ENCODE results near the gene DIP2B.
A peak's percentile ranks its signal among the peaks of the same experiment; 100 is the strongest.
"Not testable (repeated sequence)": the region's sequence is repeated elsewhere in the genome, so short reads cannot be mapped to it uniquely, and the experiment has no call there.

DIP2B gene

DNA sequence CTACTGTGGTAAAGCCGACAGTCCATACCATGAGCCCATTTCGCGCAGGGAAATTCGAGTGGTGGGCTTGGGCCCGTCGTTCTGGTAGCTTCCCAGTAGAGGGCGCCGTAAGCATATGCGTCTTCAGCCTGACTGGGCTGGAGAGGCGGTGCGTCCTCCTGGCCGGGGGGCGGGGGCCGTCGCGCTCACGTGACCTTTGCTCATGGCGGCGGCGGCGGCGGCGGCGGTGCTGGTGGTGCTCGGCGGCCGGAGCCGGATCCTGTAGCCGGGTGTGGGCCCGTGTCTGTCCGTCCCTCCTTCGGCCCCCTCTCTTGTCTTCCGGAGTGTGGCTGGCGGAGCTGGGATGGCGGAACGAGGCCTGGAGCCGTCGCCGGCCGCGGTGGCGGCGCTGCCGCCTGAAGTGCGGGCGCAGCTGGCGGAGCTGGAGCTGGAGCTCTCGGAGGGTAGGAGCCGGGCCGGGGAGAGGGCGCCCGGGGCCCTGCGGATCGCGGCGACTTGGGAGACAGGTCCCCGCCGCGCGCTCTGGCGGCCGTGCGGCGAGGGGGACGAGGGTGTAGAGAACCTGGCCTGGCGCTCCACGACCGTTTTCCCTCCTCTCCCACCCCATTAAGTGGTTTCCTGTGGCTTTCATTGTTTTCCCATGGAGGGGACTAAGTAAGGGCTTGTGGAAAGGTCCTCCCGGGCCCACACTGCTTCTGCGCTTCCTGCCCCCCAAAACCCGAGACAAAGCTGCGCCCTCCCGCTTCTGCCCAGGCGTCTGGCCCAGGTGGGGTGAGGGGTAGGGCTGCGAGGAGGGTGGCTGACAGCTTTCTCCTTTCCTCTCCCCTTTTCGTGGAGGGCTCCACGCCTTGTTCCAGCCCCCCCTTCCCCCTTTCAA, at the start of gene DIP2B:
Gene DIP2B, plus strand, starts transcription at position 188 of the 877 bp plus-strand sequence. Its CDS starts 156 bp downstream, at position 344.
- DNase-seq, result peak; percentile 94

GRCh38 chr12:50458606-50459005, 46.2 kb upstream of the DIP2B start:
- no peak for DNase-seq

DNA sequence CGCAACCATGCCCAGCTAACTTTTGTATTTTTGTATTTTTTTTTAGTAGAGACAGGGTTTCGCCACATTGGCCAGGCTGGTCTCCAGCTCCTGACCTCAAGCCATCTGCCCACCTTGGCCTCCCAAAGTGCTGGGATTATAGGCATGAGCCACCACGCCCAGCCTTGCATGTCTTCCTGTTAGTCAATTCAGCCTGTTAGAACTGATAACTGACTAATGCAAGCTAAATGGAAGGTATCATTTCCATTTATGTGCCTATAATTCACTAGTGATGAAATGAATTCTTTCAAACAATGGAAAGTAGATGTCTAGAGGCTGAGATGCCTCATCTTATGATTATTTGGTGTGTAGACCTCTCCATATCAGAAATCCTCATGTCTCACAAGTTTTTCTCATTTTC, 37.3 kb upstream of the DIP2B start:
- DNase-seq, result no peak

- DNase-seq, result no peak
Measured at GRCh38 chr12:50477241-50477832, 27.4 kb upstream of the DIP2B start.

DNA sequence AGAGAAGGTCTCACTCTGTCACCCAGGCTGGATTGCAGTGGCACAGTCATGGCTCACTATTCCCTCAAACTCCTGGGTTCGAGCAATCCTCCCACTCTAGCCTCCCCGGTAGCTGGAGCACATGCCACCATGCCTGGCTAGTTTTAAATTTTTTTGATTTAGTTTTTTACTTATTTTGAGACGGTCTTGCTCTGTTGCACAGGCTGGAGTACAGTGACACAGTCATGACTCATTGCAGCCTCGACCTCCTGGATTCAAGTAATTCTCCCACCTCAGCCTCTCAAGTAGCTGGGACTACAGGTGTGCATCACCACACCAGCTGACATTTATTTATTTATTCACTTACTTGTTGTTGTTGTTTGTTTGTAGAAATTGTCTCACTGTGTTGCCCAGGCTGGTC, 22.2 kb upstream of the DIP2B start:
- DNase-seq, result no peak

DNA sequence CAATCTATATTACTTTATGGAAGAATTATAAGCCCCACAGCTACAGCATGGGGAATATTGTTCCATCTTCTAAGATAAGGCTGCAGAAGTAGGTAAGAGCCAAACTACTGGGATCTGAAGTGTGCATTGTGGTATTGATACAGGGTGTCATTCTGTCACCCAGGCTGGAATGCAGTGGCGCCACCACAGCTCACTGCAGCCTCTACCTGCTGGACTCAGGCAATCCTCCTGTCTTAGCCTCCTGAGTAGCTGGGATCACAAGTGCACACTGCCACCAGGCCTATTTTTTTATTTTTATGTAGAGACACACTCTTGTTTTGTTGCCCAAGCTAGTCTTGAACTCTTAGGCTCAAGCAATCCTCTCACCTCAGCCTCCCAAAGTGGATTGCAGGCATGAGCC, 21.3 kb upstream of the DIP2B start:
- no peak for DNase-seq

DNA sequence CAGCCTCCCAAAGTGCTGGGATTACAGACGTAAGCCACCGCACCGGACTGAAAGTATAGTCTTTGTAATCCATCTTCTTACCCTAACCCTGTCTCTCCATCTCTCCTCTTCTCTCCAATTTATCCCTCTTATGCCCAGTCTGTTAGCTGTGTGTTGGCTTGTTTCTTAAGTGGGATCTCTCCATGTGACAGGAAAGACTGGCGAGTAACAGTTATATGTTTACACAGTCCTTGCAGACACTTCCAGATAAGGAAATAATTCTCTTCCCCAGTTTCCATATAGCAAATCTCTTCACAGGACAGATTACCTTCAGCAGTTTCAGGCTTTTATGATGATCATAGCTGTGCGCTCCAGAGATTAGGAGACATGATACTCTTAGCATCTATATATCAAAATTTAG, 16.0 kb upstream of the DIP2B start:
- no peak for DNase-seq

- not testable (repeated sequence) for DNase-seq
Measured at GRCh38 chr12:50498119-50498518, 6.7 kb upstream of the DIP2B start.

- DNase-seq, result no peak
Measured at GRCh38 chr12:50505675-50506530, 1.1 kb downstream of the DIP2B start.

DNA sequence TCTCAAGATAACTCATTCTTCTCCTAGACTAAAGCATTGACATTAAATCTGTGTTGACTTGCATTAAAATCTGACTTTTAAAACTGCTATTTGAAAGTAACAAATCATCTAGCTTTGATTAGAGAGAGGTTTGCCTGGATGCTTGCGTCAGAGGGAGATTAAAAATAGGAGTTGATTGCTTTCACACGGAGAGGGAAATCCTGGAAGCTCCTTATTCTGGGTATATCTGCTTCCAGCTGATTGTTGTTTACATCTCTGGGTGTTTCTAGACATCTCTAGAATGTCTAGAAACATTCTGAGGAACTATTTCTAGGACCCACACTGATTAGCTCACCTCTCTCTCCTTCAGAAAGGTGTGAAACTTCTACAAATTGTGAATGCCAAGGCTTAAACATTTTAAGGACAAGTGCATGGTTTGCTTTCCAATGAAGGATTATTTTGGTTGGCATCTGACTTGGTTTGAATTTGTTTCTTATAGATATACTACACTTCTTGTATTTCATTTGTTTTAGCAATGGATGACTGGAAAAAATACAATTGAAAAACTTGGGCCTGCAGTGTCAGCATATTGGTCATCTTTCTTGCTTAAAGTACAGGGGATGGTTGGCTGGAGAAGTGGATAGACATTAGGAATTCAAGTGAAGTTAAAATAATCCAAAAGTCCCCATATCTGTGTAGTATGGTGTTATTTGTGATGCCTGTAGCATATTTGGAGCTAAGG, 2.1 kb downstream of the DIP2B start:
- no peak for DNase-seq

- DNase-seq, result no peak
Measured at GRCh38 chr12:50507474-50507838, 2.7 kb downstream of the DIP2B start.

- DNase-seq, result no peak
Measured at GRCh38 chr12:50507930-50508329, 3.1 kb downstream of the DIP2B start.

GRCh38 chr12:50508414-50508813, 3.6 kb downstream of the DIP2B start:
- no peak for DNase-seq

GRCh38 chr12:50508970-50509663, 4.3 kb downstream of the DIP2B start:
- DNase-seq, result no peak

- no peak for DNase-seq
Measured at GRCh38 chr12:50514526-50515276, 9.9 kb downstream of the DIP2B start.

GRCh38 chr12:50515587-50515986, 10.8 kb downstream of the DIP2B start:
- no peak for DNase-seq

- DNase-seq, result no peak
Measured at GRCh38 chr12:50517421-50518048, 12.8 kb downstream of the DIP2B start.

- no peak for DNase-seq
Measured at GRCh38 chr12:50518090-50518489, 13.3 kb downstream of the DIP2B start.

DNA sequence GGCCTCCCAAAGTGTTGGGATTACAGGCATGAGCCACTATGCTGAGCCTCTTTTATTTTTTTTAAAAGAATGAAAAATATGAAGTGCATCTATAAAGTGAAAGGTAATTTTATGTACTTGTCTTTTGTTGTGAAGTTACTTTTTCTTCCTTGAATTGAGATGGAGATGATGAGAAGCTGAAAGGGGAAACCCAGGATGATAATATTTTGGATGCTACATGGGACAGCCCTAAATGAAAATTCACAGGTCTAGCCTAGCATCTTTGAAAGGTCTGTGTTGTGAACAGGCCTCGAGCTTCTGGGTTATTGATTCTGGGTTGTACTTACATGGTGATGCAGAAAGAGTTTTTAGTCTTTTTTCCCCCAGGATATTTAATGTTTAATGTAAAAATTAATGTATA, 14.6 kb downstream of the DIP2B start:
- DNase-seq, result no peak

DNA sequence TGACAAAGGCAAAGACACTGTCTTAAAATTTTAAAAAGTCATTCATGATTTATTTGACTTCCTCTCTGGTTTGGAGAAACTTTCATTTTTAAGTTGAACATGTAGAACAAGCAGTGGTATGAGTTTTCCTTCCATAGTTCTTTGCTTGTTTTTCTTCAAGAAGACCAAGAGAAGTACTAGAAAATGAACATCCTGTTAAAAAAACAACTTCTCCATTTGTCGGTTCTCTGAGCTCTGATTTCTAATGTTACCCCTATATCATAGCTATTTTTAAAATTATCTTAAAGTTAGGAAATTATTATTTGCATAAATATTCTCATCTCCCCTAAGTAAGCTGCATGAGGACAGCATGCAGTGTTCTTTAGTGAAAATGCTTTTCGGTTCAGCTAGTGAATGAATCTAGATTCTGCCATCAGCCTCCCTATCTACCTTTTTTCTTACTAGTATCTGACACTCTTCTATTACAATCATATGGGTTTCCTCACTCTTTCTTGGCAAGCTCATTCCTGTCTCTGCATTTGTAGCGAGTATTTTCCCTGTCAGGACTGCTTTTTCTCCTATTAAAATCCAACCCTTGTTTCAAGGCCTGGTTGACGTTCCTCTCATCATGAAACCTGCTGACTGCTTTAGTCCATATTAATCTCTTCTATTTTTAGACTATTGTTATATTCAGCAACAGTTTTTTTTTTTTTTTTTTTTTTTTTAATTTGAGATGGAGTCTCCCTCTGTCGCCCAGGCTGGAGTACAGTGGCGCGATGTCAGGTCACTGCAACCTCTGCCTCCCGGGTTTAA, 15.8 kb downstream of the DIP2B start:
- no peak for DNase-seq

Data from CD4-positive, alpha-beta T cell treated with Interleukin-15 for 1 hour (primary cell).